Measurements from ENCODE around the gene WDR90. TPM values are rescaled to one million over a fixed set of nuclear protein-coding genes. Genes with fewer than 3 reads are reported as not detected.

Gene WDR90
- total and polyA plus RNA-seq, 12 donors = 3.0 to 162 (median 26.9) TPM

DNA sequence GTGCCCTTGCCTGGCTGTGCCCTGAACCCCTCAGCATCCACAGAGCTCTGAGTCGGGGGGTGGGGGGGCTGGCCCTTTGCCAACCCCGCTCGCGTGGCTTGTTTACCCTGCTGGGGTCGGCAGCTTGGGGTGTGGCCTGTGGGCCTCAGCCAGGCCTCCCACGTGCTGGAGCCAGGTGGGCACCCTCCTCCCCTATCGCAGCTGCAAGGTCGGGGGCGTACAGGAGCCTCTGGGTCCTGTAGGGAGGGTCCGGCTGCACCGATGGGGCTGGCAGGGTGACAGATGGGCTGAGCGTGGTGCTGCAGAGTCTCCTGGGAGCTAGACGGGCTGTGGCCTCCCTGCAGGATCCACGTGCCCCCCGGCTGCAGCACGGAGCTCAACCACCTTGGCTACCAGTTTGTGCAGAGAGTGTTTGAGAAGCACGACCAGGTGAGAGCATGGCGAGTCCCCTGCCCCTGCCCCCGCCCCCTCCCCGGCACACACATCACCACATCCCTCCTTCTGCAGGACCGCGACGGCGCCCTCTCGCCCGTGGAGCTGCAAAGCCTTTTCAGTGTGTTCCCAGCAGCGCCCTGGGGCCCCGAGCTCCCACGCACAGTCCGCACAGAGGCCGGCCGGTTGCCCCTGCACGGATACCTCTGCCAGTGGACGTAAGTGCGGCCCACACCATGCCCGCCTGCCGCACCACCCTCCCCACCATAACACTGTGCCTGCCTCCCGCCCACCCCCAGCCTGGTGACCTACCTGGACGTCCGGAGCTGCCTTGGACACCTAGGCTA lies 22.4 kb downstream of the WDR90 start:
- DNase-seq = no peak
- Histone ChIP-seq H3K27ac (no peak overlapping the region), H3K27me3 (no peaks in the 10 kb centered on the region), H3K4me1 (replicated peaks in 1 of 2) (peaks cover 23 to 31% of the 10 kb centered on the region in 2 donors), H3K4me3 (no peak overlapping the region), H3K36me3 (replicated peaks in 1 of 2) (peaks cover 0 to 44% of the 10 kb centered on the region in 2 donors), H3K9me3 (replicated peaks in 1 of 3) (no peaks in the 10 kb centered on the region)
- intact Hi-C loops (cut with DNase I) = no loop called here
- 85% methylated on average over 9 to 40 of the region's 40 CpGs; no CpG with 5 or more reads in 1 of the 4 donors for WGBS, 4 donors
- TF ChIP-seq, protein P1, sequence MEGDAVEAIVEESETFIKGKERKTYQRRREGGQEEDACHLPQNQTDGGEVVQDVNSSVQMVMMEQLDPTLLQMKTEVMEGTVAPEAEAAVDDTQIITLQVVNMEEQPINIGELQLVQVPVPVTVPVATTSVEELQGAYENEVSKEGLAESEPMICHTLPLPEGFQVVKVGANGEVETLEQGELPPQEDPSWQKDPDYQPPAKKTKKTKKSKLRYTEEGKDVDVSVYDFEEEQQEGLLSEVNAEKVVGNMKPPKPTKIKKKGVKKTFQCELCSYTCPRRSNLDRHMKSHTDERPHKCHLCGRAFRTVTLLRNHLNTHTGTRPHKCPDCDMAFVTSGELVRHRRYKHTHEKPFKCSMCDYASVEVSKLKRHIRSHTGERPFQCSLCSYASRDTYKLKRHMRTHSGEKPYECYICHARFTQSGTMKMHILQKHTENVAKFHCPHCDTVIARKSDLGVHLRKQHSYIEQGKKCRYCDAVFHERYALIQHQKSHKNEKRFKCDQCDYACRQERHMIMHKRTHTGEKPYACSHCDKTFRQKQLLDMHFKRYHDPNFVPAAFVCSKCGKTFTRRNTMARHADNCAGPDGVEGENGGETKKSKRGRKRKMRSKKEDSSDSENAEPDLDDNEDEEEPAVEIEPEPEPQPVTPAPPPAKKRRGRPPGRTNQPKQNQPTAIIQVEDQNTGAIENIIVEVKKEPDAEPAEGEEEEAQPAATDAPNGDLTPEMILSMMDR (IDR thresholded peaks at IDR 0.05) = no peak
- TF ChIP-seq POLR2A (IDR thresholded peaks at IDR 0.05) = no peak

DNA sequence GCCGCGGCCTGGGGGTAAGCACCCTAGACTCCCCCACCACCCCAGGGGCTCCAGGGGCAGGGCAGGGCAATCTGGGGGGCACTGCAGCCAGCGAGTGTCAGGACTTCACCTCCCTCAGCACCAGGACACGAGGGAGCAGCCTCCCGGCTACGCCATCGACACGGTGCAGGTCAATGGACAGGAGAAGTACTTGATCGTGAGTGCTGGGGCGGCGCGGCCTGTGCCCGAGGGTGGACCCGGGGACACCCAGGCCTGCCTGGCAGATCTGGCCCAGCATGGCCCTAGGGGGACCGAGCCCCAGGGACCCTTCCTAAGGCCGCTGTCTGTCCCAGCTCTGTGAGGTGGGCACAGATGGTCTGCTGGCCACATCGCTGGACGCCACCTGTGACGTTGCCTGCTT lies 23.2 kb downstream of the WDR90 start:
- TF ChIP-seq, protein P1 (IDR thresholded peaks at IDR 0.05) = no peak
- TF ChIP-seq POLR2A (IDR thresholded peaks at IDR 0.05) = no peak
- peaks cover 0 to 44% of the 10 kb centered on the region in 2 donors for H3K36me3 ChIP-seq (replicated peaks in 1 of 2)
- H3K9me3 ChIP-seq (replicated peaks in 1 of 3) = no peaks in the 10 kb centered on the region
- no peak overlapping the region for H3K4me3 ChIP-seq
- intact Hi-C loops (cut with DNase I) = no loop called here
- no peak overlapping the region for H3K27ac ChIP-seq
- H3K27me3 ChIP-seq = no peaks in the 10 kb centered on the region
- H3K4me1 ChIP-seq (replicated peaks in 1 of 2) = peaks cover 23 to 28% of the 10 kb centered on the region in 2 donors
- DNase-seq = no peak
- 94 to 96% (median 96%) methylated on average over 8 to 19 of the region's 19 CpGs; no CpG with 5 or more reads in 1 of the 4 donors for WGBS, 4 donors

DNA sequence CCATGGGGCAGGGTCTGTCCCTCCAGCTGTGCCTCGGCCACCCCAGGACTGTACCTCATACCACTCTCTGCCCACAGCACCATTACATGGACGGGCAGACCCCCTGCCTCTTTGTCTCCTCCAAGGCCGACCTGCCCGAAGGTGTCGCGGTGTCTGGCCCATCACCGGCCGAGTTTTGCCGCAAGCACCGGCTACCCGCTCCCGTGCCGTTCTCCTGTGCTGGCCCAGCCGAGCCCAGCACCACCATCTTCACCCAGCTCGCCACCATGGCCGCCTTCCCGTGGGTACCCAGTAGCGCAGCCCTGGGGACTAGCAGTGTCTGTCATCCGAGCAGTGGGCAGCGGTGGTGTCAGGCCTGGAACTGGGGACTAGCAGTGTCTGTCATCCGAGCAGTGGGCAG lies 23.7 kb downstream of the WDR90 start:
- Histone ChIP-seq H3K4me1 (replicated peaks in 1 of 2) (peaks cover 23 to 24% of the 10 kb centered on the region in 2 donors), H3K9me3 (replicated peaks in 1 of 3) (no peaks in the 10 kb centered on the region), H3K36me3 (replicated peaks in 1 of 2) (peaks cover 0 to 44% of the 10 kb centered on the region in 2 donors), H3K4me3 (no peak overlapping the region), H3K27ac (no peak overlapping the region), H3K27me3 (no peaks in the 10 kb centered on the region)
- WGBS, 4 donors = 92 to 93% (median 92%) methylated on average over 20 to 21 of the region's 21 CpGs; no CpG with 5 or more reads in 1 of the 4 donors
- TF ChIP-seq POLR2A (IDR thresholded peaks at IDR 0.05) = no peak
- TF ChIP-seq, protein P1 (IDR thresholded peaks at IDR 0.05) = no peak
- intact Hi-C loops (cut with DNase I) = no loop called here
- no peak for DNase-seq

DNA sequence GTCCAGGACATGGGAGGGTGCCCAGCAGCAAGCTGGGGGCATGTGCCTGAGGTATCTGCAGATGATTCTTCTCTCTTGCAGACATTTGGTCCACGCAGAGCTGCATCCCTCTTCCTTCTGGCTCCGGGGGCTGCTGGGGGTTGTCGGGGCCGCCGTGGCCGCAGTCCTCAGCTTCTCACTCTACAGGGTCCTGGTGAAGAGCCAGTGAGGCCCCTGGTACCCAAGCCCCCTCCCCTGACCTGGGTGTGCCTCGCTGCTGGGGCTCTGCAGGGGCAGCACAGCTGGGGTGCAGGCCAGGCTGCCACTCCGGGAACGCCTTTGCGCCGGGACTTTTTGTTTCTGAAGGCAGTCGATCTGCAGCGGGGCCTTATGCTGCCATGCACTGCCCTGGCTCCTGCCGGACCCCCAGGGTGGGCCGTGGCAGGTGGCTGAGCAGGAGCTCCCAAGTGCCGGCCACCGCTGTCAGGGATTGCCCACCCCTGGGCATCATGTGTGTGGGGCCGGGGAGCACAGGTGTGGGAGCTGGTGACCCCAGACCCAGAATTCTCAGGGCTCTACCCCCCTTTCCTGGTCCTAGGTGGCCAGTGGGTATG lies 24.3 kb downstream of the WDR90 start:
- no peaks in the 10 kb centered on the region for H3K9me3 ChIP-seq (replicated peaks in 1 of 3)
- no peak for TF ChIP-seq POLR2A (IDR thresholded peaks at IDR 0.05)
- TF ChIP-seq, protein P1 (IDR thresholded peaks at IDR 0.05) = no peak
- H3K27ac ChIP-seq = peak overlapping the region in 1 of 5 donors; percentile 49
- no peak overlapping the region for H3K4me3 ChIP-seq
- intact Hi-C loops (cut with DNase I) = no loop called here
- H3K27me3 ChIP-seq = no peaks in the 10 kb centered on the region
- peaks cover 0 to 44% of the 10 kb centered on the region in 2 donors for H3K36me3 ChIP-seq (replicated peaks in 1 of 2)
- peaks cover 23 to 24% of the 10 kb centered on the region in 2 donors for H3K4me1 ChIP-seq (replicated peaks in 1 of 2)
- DNase-seq = no peak
- 91 to 95% (median 93%) methylated on average over 8 to 18 of the region's 18 CpGs for WGBS, 4 donors

Measured in adrenal gland (tissue), 12 donors.